Stimulated activated CD4-positive, alpha-beta T cell treated with anti-CD3 and anti-CD28 coated beads, Interleukin-12 subunit alpha, Interleukin-12 subunit beta, amount 100 ng/mL, for 24 hours (primary cell): ENCODE data around the gene MYLK.

Source experiments
- DNase-seq, 2 experiments: peaks; one replicate each; pipeline ENCODE4 v3.0.0-alpha.2; 2020; ENCODE audit warnings: low read depth in 2 of 2

MYLK gene

GRCh38 chr3:123698813-123699212 lies 185.3 kb downstream of the MYLK start:
- DNase-seq, result no peak

GRCh38 chr3:123696808-123697207 lies 187.3 kb downstream of the MYLK start:
- no peak for DNase-seq

- no peak for DNase-seq
Measured at GRCh38 chr3:123695731-123696640, 188.1 kb downstream of the MYLK start.

GRCh38 chr3:123695152-123695551 lies 189.0 kb downstream of the MYLK start:
- DNase-seq, result no peak

- no peak for DNase-seq
Measured at GRCh38 chr3:123694366-123695087, 189.6 kb downstream of the MYLK start.

GRCh38 chr3:123693584-123694190 lies 190.4 kb downstream of the MYLK start:
- DNase-seq, result no peak

- DNase-seq, result no peak
Measured at GRCh38 chr3:123692671-123693070, 191.5 kb downstream of the MYLK start.

GRCh38 chr3:123692041-123692440 lies 192.1 kb downstream of the MYLK start:
- DNase-seq, result no peak

GRCh38 chr3:123689831-123690230 lies 194.3 kb downstream of the MYLK start:
- no peak for DNase-seq

- DNase-seq, result no peak
Measured at GRCh38 chr3:123688241-123688747, 195.8 kb downstream of the MYLK start.

GRCh38 chr3:123687286-123687685 lies 196.8 kb downstream of the MYLK start:
- DNase-seq, result no peak

GRCh38 chr3:123686251-123686650 lies 197.9 kb downstream of the MYLK start:
- DNase-seq, result no peak

- DNase-seq, result no peak
Measured at GRCh38 chr3:123685780-123686179, 198.4 kb downstream of the MYLK start.

GRCh38 chr3:123684636-123685035 lies 199.5 kb downstream of the MYLK start:
- DNase-seq, result no peak

GRCh38 chr3:123684209-123684608 lies 199.9 kb downstream of the MYLK start:
- no peak for DNase-seq

- DNase-seq, result no peak
Measured at GRCh38 chr3:123683505-123684154, 200.5 kb downstream of the MYLK start.

GRCh38 chr3:123682781-123683504 lies 201.2 kb downstream of the MYLK start:
- no peak for DNase-seq

- no peak for DNase-seq
Measured at GRCh38 chr3:123682302-123682701, 201.8 kb downstream of the MYLK start.

- no peak for DNase-seq
Measured at GRCh38 chr3:123679712-123680386, 204.3 kb downstream of the MYLK start.

- no peak for DNase-seq
Measured at GRCh38 chr3:123678108-123678511, 206.0 kb downstream of the MYLK start.
